AML-193 (cell line): Measurements from ENCODE around the gene NOM1.
"Not testable (repeated sequence)": the region's sequence is repeated elsewhere in the genome, so short reads cannot be mapped to it uniquely, and the experiment has no call there.

Source experiments
- DNase-seq, 2 experiments: peaks; one replicate each; lab custom pipeline; 2025; lab: John Stamatoyannopoulos, UW

NOM1 gene, protein sequence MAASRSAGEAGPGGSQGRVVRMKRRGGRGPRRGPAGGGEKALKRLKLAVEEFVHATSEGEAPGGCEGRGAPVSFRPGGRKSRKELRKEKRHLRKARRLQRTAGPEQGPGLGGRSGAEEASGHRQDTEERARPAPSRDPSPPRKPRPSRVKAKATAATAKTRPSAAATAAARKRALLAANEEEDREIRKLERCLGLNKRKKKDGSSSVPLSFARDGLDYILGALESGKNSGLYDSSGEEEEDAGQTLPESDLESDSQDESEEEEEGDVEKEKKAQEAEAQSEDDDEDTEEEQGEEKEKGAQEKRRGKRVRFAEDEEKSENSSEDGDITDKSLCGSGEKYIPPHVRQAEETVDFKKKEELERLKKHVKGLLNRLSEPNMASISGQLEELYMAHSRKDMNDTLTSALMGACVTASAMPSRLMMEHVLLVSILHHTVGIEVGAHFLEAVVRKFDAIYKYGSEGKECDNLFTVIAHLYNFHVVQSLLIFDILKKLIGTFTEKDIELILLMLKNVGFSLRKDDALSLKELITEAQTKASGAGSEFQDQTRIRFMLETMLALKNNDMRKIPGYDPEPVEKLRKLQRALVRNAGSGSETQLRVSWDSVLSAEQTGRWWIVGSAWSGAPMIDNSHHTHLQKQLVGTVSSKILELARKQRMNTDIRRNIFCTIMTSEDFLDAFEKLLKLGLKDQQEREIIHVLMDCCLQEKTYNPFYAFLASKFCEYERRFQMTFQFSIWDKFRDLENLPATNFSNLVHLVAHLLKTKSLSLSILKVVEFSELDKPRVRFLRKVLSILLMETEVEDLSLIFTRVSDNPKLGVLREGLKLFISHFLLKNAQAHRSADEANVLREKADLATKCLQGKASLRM

GRCh38 chr7:156949541-156950380 is at the start of gene NOM1:
Gene NOM1 (plus strand): TSS chr7:156949712. CDS start chr7:156949738, 26 bp downstream.
- DNase-seq: peak; percentile 59 to 70

GRCh38 chr7:156900093-156900492 is 49.4 kb upstream of the NOM1 start:
- not testable (repeated sequence) for DNase-seq

DNA sequence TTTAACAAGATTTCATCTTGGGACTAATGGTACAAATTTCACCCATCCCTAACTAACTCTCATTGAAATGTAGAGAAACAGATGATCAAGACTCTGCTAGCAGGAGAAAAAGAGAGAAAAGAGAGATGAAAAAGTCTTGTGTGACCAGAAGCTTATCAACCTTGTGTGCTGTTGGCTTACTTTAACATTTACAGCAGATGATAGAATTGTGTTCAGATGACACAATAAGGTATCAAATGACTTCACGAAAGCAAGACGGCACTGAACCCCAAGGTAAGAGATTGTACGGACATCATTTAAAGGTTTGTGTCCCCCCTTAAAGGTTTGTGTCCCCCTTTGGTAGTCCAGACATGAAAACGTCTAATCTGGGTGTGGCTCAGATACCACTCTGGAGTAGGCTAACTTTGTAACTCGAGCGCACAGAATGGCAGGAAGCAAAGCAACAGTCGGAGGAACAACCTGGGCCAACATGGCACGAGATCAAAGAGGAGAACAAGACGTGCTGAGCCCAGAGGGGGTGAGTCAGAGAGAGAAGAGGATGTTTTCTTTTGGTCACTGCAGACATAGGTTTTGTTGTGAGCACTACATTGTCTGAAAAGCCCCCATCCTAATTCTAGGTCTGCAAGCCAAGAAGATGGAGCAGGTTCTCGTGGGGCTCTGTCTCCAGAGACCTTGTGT is 46.1 kb upstream of the NOM1 start:
- no peak for DNase-seq

- DNase-seq: no peak
Measured at GRCh38 chr7:156906200-156906649, 43.3 kb upstream of the NOM1 start.

- DNase-seq: no peak
Measured at GRCh38 chr7:156907656-156908055, 41.9 kb upstream of the NOM1 start.

- DNase-seq: not testable (repeated sequence)
Measured at GRCh38 chr7:156909574-156910252, 39.8 kb upstream of the NOM1 start.

DNA sequence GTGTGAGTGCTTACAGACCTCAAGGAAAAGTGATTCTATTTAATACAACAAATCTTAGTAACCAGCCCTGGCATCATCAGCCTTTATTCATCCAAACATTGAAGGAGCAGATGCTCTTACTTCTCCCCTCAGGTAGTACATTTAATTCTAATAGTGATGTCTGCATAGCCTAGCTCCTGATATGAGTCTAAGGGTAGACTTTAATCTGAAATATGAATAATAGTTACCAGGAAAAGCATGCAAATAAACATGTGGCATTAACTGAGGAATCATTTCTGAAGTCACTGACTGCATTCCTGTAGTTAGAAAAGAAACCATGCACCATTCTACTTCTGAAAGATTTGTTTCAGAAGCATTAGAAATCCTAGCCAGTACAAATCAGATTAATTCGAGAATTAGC is 30.9 kb upstream of the NOM1 start:
- no peak for DNase-seq

GRCh38 chr7:156919132-156919713 is 30.3 kb upstream of the NOM1 start:
- DNase-seq: no peak

DNA sequence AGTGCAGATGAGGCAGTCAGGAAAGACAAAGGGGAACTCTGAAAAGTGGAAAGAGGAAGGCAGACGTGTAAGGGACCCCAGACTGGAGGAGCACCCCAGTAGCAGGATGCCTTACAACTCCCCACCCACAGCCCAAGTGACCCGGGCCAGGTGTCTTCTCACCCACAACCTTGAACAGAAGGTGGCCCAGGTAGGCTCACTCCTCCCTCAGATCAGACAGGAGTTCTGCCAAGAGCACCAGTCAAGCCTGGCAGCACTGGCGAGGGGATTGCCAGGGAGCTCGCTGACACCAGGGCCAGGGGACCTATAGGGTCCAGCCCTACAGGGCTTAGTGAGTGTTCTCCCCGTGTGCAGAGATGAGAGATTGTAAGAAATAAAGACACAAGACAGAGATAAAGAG is 29.4 kb upstream of the NOM1 start:
- no peak for DNase-seq

GRCh38 chr7:156920487-156921373 is 28.8 kb upstream of the NOM1 start:
- DNase-seq: not testable (repeated sequence)

GRCh38 chr7:156922304-156922703 is 27.2 kb upstream of the NOM1 start:
- not testable (repeated sequence) for DNase-seq

GRCh38 chr7:156925821-156926220 is 23.7 kb upstream of the NOM1 start:
- not testable (repeated sequence) for DNase-seq

- DNase-seq: no peak
Measured at GRCh38 chr7:156927571-156928405, 21.7 kb upstream of the NOM1 start.

DNA sequence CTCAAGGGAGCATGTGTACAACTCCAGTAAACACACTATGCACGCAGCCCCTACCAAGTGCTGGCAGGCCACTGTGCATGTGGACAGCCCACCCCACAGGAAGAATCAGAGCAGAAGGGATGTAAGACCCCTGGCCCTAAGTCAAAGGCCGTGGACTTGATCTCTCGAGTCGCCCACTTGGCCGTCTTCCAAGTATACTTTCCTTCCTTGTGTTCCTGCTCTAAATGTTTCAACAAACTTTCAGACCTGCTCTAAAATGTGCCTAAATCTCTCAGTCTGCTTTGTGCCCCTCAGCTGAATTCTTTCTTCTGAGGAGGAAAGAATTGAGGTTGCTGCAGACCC is 21.1 kb upstream of the NOM1 start:
- no peak for DNase-seq

DNA sequence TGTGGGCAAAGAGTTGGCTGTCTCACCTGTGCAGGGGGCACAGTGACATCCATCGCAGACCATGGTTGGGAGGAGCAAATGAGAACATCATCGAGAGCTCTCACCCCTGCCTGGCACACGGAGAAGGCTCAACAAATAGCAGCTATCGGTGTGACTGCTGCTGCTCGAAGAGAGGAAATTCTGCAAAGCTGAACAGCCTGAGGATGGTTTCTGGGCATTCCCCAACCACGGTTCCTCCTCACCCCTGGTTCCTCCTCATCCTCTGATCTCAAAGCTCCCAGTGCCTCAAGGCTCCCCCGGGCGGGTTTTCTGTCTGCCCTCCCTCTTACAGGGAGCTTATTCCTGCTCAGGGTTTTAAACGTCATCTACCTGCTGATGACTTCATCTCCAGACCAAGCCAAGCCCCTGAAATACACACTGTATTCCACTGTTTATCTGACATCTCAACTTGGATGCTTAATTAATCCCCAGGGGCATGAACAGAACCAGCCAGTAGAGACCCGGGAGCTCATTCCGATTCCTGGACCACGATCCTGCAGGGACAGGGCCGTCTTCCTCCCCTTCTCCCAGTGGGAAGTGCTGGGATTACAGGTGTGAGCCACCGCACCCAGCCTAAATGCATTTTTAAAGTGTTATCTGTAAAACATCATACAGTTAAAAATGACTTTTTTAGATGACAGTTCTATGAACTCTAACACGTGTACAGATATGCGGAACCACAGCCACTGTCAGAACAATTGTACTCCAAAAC is 19.5 kb upstream of the NOM1 start:
- DNase-seq: no peak

DNA sequence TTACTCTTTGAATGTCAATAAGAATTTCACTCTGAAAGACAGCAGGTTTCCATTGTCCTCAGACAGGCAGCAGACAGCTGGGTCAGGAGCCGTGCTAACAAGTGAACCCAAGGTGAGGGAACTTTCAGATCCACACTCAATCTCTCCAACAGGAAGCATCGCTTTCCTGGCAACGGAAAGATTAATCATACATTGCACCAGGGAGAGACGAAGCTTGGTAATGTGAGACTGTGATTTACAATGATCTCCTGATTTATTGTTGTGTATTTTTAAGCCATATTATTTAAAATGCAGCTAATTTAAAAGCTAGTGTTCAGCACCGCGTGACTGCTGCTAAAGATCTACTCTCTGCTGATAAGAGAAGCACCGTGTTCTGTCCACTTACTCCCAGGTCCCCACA is 17.5 kb upstream of the NOM1 start:
- no peak for DNase-seq

GRCh38 chr7:156935250-156935649 is 14.3 kb upstream of the NOM1 start:
- DNase-seq: no peak

- DNase-seq: not testable (repeated sequence)
Measured at GRCh38 chr7:156936766-156937165, 12.7 kb upstream of the NOM1 start.
